ENCODE data around the gene SELENOS.

Gene SELENOS

DNA sequence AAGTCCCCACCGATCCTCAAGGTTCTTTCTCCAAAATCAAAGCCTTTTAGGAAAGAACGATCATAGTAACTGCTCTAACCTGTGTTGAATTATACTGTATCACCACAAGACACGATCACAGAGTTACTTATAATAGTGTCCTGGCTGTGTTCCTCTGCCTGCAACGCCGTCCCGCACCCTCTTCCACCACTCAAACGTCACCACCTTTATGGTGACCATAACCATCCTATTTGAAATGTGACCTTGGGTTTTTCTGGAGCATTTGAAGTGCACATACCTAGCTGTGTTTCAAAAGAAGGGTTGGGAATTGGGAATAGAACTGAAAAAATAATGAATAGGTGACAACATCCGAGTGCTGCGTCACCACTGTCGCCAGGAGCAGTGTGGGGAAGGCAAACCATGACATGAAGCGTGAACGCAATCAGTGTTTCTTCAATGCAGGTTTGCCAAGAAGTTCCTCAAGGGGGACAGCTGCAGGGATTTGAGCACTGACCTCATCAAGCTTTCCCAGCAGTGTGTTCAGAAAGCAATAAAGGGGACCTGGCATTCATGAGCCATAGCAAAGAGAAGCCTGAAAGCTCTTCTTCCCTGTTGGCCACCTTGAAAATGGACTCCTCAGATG lies 769 bp upstream of the SELENOS start:
- H3K27ac ChIP-seq (ENCODE audit: low read length), result no peak overlapping the region
- H2AFZ ChIP-seq (ENCODE audit: low read length), result no peak overlapping the region
- peak overlapping the region; percentile 82 for H3K4me2 ChIP-seq (ENCODE audit: low read depth, low read length)

DNA sequence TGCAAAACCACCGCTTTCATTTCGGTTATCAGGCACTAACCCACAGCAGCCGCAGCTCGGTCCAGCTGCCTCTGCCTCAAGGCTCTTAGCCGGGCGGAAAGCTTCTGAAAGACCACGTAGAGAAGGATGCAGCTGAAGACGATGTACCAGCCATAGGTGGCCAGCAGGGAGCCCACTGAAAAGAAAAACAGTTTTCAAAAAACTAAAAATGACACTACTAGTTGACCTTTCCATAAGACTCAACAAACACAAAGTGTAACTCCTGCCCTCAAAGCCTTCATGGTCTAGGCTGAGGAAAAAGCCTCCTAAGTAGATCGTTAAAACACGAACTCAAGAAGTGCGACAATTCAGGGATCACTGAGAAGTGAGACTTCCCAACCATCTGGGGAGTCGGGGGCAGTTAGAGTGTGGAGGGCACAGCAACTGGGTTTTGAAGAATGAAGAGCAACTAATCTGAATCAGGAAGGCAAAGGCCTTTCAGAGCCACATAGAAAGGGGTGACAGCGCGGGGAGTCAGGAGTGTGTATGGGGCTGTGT lies 716 bp downstream of the SELENOS start:
- H3K4me1 ChIP-seq (ENCODE audit: low read length), result peaks cover 13% of the 10 kb centered on the region
- no peaks in the 10 kb centered on the region for H3K27me3 ChIP-seq (replicated peaks; ENCODE audit: insufficient read depth, low read length)
- H3K9ac ChIP-seq (ENCODE audit: low read length), result peak overlapping the region; percentile 99
- peaks cover 35% of the 10 kb centered on the region for H3K36me3 ChIP-seq (replicated peaks; ENCODE audit: insufficient read depth, low read length)
- H3F3A ChIP-seq (ENCODE audit: insufficient read depth, low read length), result peaks cover 46% of the 10 kb centered on the region
- peak overlapping the region; percentile 75 for H3K4me2 ChIP-seq (ENCODE audit: low read depth, low read length)
- no peaks in the 10 kb centered on the region for H3K9me2 ChIP-seq (replicated peaks; ENCODE audit: insufficient read depth, low read length)
- peaks cover 49% of the 10 kb centered on the region for H3K79me2 ChIP-seq (ENCODE audit: low read length)
- DNase-seq, result peak; percentile 83
- no peaks in the 10 kb centered on the region for H3K9me3 ChIP-seq (replicated peaks; ENCODE audit: insufficient read depth, low read length)
- H4K20me1 ChIP-seq (ENCODE audit: insufficient read depth, low read length), result no peaks in the 10 kb centered on the region
- H3K4me3 ChIP-seq (ENCODE audit: low read length), result peak overlapping the region; percentile 97
- peak overlapping the region; percentile 90 for H3K27ac ChIP-seq (ENCODE audit: low read length)
- no peak for TF ChIP-seq EZH2phosphoT487 (IDR thresholded peaks at IDR 0.05; ENCODE audit: low read length)
- TF ChIP-seq EZH2 (optimal IDR thresholded peaks at IDR 0.05; ENCODE audit: low read depth, low read length), result no peak
- TF ChIP-seq, protein P1, sequence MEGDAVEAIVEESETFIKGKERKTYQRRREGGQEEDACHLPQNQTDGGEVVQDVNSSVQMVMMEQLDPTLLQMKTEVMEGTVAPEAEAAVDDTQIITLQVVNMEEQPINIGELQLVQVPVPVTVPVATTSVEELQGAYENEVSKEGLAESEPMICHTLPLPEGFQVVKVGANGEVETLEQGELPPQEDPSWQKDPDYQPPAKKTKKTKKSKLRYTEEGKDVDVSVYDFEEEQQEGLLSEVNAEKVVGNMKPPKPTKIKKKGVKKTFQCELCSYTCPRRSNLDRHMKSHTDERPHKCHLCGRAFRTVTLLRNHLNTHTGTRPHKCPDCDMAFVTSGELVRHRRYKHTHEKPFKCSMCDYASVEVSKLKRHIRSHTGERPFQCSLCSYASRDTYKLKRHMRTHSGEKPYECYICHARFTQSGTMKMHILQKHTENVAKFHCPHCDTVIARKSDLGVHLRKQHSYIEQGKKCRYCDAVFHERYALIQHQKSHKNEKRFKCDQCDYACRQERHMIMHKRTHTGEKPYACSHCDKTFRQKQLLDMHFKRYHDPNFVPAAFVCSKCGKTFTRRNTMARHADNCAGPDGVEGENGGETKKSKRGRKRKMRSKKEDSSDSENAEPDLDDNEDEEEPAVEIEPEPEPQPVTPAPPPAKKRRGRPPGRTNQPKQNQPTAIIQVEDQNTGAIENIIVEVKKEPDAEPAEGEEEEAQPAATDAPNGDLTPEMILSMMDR (IDR thresholded peaks at IDR 0.05; ENCODE audit: low read length), result peak; percentile 52
- peak overlapping the region; percentile 8 for H2AFZ ChIP-seq (ENCODE audit: low read length)

More for the DNA sequence above, 769 bp upstream of the SELENOS start:
- TF ChIP-seq, protein P1 (IDR thresholded peaks at IDR 0.05; ENCODE audit: low read length), result no peak
- no peak for TF ChIP-seq EZH2 (optimal IDR thresholded peaks at IDR 0.05; ENCODE audit: low read depth, low read length)
- no peak for TF ChIP-seq EZH2phosphoT487 (IDR thresholded peaks at IDR 0.05; ENCODE audit: low read length)
- Histone ChIP-seq H3K9ac (ENCODE audit: low read length) (no peak overlapping the region), H3F3A (ENCODE audit: insufficient read depth, low read length) (peaks cover 43% of the 10 kb centered on the region), H4K20me1 (ENCODE audit: insufficient read depth, low read length) (no peaks in the 10 kb centered on the region), H3K27me3 (replicated peaks; ENCODE audit: insufficient read depth, low read length) (no peaks in the 10 kb centered on the region), H3K9me3 (replicated peaks; ENCODE audit: insufficient read depth, low read length) (no peaks in the 10 kb centered on the region), H3K36me3 (replicated peaks; ENCODE audit: insufficient read depth, low read length) (peaks cover 29% of the 10 kb centered on the region), H3K9me2 (replicated peaks; ENCODE audit: insufficient read depth, low read length) (no peaks in the 10 kb centered on the region), H3K4me3 (ENCODE audit: low read length) (peak overlapping the region; percentile 59), H3K4me1 (ENCODE audit: low read length) (peaks cover 13% of the 10 kb centered on the region), H3K79me2 (ENCODE audit: low read length) (peaks cover 47% of the 10 kb centered on the region)
- DNase-seq, result no peak

DNA sequence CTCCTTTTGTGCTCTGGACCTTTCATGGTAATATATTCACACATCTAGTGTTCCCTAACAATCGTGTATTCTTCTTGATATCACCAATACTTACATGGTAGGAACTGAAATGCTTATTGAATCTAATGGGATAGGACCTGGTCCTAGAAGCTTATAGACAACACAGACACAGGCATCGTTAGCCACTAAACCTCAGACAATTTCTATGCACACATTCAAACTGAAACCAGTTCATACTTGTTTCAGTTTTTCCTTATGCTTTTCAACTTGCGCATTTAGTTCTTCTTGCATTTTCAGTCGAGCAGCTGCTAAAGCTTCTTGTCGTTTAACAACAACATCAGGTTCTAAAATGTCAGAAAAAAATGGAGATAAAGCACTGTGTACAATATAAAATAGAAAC lies 2.3 kb downstream of the SELENOS start:
- peaks cover 49% of the 10 kb centered on the region for H3K79me2 ChIP-seq (ENCODE audit: low read length)
- peaks cover 40% of the 10 kb centered on the region for H3K36me3 ChIP-seq (replicated peaks; ENCODE audit: insufficient read depth, low read length)
- no peak overlapping the region for H2AFZ ChIP-seq (ENCODE audit: low read length)
- H3K27ac ChIP-seq (ENCODE audit: low read length), result peak overlapping the region; percentile 90
- no peaks in the 10 kb centered on the region for H3K27me3 ChIP-seq (replicated peaks; ENCODE audit: insufficient read depth, low read length)
- H3K9me2 ChIP-seq (replicated peaks; ENCODE audit: insufficient read depth, low read length), result no peaks in the 10 kb centered on the region
- no peaks in the 10 kb centered on the region for H3K9me3 ChIP-seq (replicated peaks; ENCODE audit: insufficient read depth, low read length)
- TF ChIP-seq, protein P1 (IDR thresholded peaks at IDR 0.05; ENCODE audit: low read length), result no peak
- H3F3A ChIP-seq (ENCODE audit: insufficient read depth, low read length), result peaks cover 45% of the 10 kb centered on the region
- peak overlapping the region; percentile 99 for H3K9ac ChIP-seq (ENCODE audit: low read length)
- peak overlapping the region; percentile 97; the same call in 1 of the 2 replicates for H3K4me3 ChIP-seq (ENCODE audit: low read length)
- no peaks in the 10 kb centered on the region for H4K20me1 ChIP-seq (ENCODE audit: insufficient read depth, low read length)
- H3K4me2 ChIP-seq (ENCODE audit: low read depth, low read length), result peak overlapping the region; percentile 75
- peak; percentile 83 for DNase-seq
- peaks cover 13% of the 10 kb centered on the region for H3K4me1 ChIP-seq (ENCODE audit: low read length)
